Activated CD4-positive, alpha-beta T cell treated with anti-CD3 and anti-CD28 coated beads for 4 hours (primary cell): Measurements from ENCODE around the gene SRRM4.

Experiments
- DNase-seq, 2 donors: peaks; one replicate each; pipeline ENCODE4 v3.0.0-alpha.2; 2020

Gene SRRM4

DNA sequence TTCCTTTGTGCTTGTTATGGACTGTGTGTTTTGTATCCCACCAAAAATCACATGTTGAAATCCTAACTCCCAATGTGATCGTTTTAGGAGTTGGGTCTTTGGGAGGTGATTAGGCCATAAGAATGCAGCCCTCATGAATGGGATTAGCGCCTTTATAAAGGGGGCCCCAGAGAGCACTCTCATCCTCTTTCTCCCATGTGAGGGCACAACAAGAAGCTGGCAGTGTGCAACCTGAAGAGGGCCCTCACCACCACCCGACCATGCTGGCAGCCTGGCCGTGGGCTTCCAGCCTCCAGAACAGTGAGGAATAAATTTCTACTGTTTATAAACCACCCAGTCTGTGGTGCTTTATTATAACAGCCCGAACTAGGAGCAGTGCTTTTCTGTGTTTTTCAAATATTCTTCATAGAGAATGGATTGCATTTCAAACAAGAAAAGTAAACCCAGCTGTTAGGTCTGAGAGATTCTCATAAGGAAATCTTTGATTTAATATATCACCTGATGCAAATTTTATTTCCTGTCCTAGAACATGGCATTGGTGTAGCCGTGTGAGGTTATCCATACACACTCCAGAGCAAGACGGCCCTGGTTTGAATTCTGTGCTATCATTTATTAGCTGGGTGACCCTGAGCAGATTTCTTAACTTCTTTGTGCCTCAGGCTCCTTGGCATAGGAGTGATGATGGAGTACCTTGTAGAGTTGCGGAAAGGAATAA lies 225.2 kb downstream of the SRRM4 start:
- no peak for DNase-seq

DNA sequence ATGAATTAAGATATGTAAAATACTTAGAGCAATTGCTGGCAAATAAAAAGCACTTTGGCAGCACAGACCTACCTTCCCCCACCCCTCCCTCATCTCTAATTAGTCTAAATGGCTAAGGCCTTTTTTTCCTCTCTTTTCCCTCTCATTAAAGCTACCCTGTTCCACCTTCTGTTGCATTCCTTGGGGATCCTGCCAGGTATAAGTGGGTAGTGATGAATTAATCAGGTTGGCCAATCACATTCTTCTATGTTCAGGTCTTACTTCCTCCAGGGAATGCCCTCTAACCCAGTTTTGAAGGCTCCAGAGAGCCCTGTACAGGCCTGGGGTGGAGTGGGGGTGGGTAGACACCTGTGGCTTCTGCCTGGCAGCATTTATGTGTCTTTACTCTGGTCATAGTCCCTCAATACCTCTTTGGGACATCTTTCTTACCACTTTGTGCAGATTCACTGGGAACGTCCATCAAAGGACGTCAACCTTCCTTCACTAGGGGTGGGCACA lies 225.8 kb downstream of the SRRM4 start:
- no peak for DNase-seq

- no peak for DNase-seq
Observed at GRCh38 chr12:119208626-119209061, 227.3 kb downstream of the SRRM4 start.

- DNase-seq = no peak
Observed at GRCh38 chr12:119211884-119212283, 230.5 kb downstream of the SRRM4 start.
